ENCODE measurements around the gene CES4A.
"Not testable (repeated sequence)": the region's sequence is repeated elsewhere in the genome, so short reads cannot be mapped to it uniquely, and the experiment has no call there.

Gene CES4A

DNA sequence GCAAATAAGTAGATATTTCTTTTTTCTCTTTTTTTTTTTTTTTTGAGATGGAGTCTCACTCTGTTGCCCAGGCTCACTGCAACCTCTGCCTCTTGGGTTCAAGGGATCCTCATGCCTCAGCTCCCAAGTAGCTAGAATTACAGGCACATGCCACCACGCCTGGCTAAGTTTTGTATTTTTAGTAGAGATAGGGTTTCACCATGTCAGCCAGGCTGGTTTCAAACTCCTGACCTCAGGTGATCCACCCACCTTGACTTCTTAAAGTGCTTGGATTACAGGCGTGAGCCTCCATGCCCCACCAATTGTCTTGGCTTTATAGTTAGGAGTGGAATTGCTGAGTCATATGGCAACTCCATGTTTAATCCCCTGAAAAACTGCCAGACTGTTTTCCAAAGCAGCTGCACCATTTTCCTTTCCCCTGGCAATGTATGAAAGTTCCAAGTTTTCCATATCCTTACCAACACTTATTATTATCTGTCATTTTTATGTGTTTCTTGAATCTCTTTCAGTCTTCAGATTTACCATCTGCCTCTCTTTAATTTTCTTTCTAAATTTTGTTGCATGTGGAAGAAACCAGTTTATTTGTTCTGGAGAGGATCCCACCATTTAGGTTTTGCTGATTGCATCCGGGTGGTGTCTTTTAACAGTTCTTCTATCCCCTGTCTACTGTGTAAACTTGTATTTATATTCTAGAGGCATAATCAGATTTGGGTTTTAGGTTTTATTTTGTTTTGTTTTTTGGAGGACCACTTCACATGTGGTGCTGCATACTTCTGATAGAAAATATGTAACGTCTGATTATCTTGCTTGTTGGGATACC, 37.2 kb upstream of the CES4A start:
- no peak for DNase-seq (ENCODE audit: extremely low read depth, low read depth)
- TF ChIP-seq CTCF (IDR thresholded peaks at IDR 0.05; ENCODE audit: low read depth, low read length): no peak

DNA sequence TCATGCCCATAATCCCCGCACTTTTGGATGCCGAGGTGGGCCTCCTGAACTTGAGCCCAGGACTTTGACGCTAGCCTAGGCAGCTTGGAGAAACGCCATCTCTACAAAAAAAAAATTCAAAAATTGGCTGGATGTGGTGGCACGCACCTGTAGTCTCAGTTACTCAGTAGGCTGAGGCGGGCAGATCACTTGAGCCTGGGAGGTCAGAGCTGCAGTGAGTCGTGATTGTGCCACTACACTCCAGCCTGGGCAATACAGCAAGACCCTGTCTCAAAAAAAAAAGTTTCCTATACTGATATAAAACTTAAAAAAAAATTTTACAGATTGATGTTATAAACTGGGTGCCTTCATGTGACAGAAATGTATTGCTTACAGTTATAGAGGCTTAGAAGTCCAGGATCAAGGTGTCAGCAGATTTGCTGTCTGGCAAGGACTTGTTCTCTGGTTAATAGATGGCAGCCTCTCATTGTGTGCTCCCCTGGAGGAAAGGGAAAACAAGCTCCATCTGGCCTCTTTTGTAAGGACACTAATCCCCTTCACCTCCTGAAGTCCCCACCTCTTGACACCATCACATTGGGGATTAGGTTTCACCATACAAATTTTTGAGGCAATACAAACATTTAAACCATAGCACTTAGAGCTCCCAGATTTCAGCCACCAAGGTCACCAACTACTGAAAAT, 35.8 kb upstream of the CES4A start:
- TF ChIP-seq CTCF (IDR thresholded peaks at IDR 0.05; ENCODE audit: low read depth, low read length): no peak
- no peak for DNase-seq (ENCODE audit: extremely low read depth, low read depth)

- no peak for TF ChIP-seq CTCF (IDR thresholded peaks at IDR 0.05; ENCODE audit: low read depth, low read length)
- DNase-seq (ENCODE audit: extremely low read depth, low read depth): no peak
Observed at GRCh38 chr16:66953462-66954096, 34.8 kb upstream of the CES4A start.

- peak; percentile 86 for TF ChIP-seq CTCF (IDR thresholded peaks at IDR 0.05; ENCODE audit: low read depth, low read length)
- DNase-seq (ENCODE audit: extremely low read depth, low read depth): peak; percentile 37
Observed at GRCh38 chr16:66954097-66954659, 34.2 kb upstream of the CES4A start.

DNA sequence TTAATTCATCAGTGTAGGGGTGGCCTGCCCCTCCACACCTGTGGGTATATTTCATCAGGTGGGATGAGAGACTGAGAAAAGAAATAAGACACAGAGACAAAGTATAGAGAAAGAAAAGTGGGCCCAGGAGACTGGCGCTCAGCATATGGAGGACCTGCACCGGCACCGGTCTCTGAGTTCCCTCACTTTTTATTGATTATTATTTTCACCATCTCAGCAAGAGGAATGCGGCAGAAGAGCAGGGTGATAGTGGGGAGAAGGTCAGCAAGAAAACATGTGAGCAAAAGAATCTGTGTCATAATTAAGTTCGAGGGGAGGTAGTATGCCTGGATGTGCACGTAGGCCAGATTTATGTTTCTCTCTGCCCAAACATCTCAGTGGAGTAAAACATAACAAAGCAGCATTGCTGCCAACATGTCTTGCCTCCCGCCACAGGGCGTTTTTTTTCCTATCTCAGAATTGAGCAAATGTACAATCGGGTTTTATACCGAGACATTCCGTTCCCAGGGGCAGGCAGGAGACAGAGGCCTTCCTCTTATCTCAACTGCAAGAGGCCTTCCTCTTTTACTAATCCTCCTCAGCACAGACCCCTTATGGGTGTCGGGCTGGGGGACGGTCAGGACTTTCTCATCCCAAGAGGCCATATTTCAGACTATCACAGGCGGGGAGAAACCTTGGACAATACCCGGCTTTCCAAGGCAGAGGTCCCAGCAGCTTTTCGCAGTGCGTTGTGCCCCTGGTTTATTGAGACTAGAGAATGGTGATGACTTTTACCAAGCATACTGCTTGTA, 32.8 kb upstream of the CES4A start:
- DNase-seq (ENCODE audit: extremely low read depth, low read depth): not testable (repeated sequence)

GRCh38 chr16:66956154-66956457, 32.3 kb upstream of the CES4A start:
- not testable (repeated sequence) for DNase-seq (ENCODE audit: extremely low read depth, low read depth)

DNA sequence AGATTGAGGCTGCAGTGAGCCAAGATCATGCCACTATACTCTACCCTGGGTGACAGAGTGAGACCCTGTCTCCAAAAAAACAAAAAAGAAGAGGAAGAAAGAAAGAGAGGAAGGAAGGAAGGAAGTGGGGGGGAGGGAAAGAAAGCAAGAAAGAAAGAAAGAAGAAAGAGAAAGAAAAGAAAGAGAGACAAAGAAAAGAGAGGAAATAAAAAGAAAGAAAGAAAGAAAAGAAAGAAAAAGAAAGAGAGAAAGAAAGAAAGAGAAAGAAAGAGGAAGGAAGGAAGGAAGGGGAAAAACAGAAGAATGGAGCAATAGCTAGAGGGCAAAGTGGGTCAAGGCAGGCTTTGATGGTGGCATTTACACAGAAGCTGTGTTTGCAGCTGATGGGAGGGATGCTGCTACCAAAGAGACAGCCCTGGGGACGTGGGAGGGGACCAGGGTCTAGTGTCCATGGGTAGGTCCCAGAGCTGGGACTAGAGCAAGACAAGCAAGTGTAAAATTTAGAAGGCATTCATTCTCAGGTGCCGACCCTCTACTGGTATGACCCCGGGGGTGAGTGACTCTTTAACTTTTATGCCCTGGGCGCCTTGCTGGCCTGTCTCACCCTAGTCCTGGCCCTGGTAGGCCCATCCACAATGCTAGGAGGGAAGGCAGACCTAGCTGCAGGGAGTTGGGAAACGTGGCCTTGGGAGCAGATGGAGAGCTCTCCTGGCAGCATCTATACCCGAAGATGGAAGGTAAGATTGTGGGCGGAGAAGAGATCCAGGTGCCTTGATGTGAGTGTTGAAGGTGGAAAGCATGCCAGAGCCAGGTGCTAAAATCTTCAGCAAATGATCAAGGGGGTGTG, 29.3 kb upstream of the CES4A start:
- no peak for DNase-seq (ENCODE audit: extremely low read depth, low read depth)
- TF ChIP-seq CTCF (IDR thresholded peaks at IDR 0.05; ENCODE audit: low read depth, low read length): no peak

Data from AG09319 (cell line).